Stimulated activated naive CD4-positive, alpha-beta T cell (primary cell): ENCODE measurements around the gene MAPT.
A peak's percentile ranks its signal among the peaks of the same experiment; 100 is the strongest.
"Not testable (repeated sequence)": the region's sequence is repeated elsewhere in the genome, so short reads cannot be mapped to it uniquely, and the experiment has no call there.

Experiments
- DNase-seq, 6 experiments: peaks; one replicate each; lab custom pipeline; 2025; lab: John Stamatoyannopoulos, UW

MAPT gene

GRCh38 chr17:45994987-45995386 lies 100.6 kb downstream of the MAPT start:
- no peak for DNase-seq

- DNase-seq: no peak
These were observed 101.4 kb downstream of the MAPT start for GRCh38 chr17:45995627-45996270.

- no peak for DNase-seq
These were observed 102.1 kb downstream of the MAPT start for GRCh38 chr17:45996282-45996937.

GRCh38 chr17:45997166-45997565 lies 102.8 kb downstream of the MAPT start:
- no peak for DNase-seq

- no peak for DNase-seq
These were observed 103.3 kb downstream of the MAPT start for GRCh38 chr17:45997624-45998023.

GRCh38 chr17:45998987-45999899 lies 104.9 kb downstream of the MAPT start, which contains the start of gene STH:
Gene STH (plus strand): TSS chr17:45999250. CDS start chr17:45999280, 30 bp downstream.
- DNase-seq: no peak

- no peak for DNase-seq
These were observed 105.5 kb downstream of the MAPT start for GRCh38 chr17:45999900-46000290.

- DNase-seq: no peak
These were observed 105.9 kb downstream of the MAPT start for GRCh38 chr17:46000292-46000691.

- DNase-seq: no peak
These were observed 106.4 kb downstream of the MAPT start for GRCh38 chr17:46000757-46001156.

GRCh38 chr17:46001390-46002310 lies 107.3 kb downstream of the MAPT start:
- DNase-seq: no peak

GRCh38 chr17:46002311-46002972 lies 108.1 kb downstream of the MAPT start:
- DNase-seq: peak; percentile 47 to 86 (median 60)

- no peak for DNase-seq
These were observed 108.6 kb downstream of the MAPT start for GRCh38 chr17:46002973-46003316.

GRCh38 chr17:46003907-46004748 lies 109.8 kb downstream of the MAPT start:
- DNase-seq: no peak

- not testable (repeated sequence) for DNase-seq
These were observed 111.7 kb downstream of the MAPT start for GRCh38 chr17:46006082-46006481.

GRCh38 chr17:46007461-46007965 lies 113.2 kb downstream of the MAPT start:
- DNase-seq: no peak

GRCh38 chr17:46008591-46008990 lies 114.2 kb downstream of the MAPT start:
- DNase-seq: no peak

- no peak for DNase-seq
These were observed 115.6 kb downstream of the MAPT start for GRCh38 chr17:46009681-46010596.

GRCh38 chr17:46010597-46011186 lies 116.3 kb downstream of the MAPT start:
- no peak for DNase-seq
